Neural cell (in vitro differentiated cells): Measurements from ENCODE around the gene KIF1B. TPM values are rescaled to one million over a fixed set of nuclear protein-coding genes. Genes with fewer than 3 reads are reported as not detected.

Source experiments
- H2AFZ ChIP-seq: fragments of 200-600, 300-800 bp; sonication (generic), shearing (Covaris generic); 2 replicates; pipeline ENCODE4 v1.6.0; 2014; ENCODE audit warnings: low read depth, mild to moderate bottlenecking, antibody characterized with exemption, low read length, moderate library complexity
- H3F3A ChIP-seq: fragments of 200-600 bp; shearing (Covaris generic); 2 replicates; pipeline ENCODE4 v1.6.1; 2016; ENCODE audit warnings: mild to moderate bottlenecking, moderate library complexity, mixed read lengths, antibody characterized with exemption, low read length; ENCODE audit not compliant: insufficient read depth, poor library complexity, severe bottlenecking
- H3K27ac ChIP-seq: fragments of 200-600, 300-800 bp; sonication (generic), shearing (Covaris generic); 2 replicates; pipeline ENCODE4 v1.5.1; 2014; ENCODE audit warnings: mild to moderate bottlenecking, low read length, moderate library complexity
- H3K27me3 ChIP-seq: fragments of 300-800, 200-600 bp; sonication (generic), shearing (Covaris generic); 2 replicates; pipeline ENCODE4 v1.6.0; 2014; ENCODE audit warnings: mild to moderate bottlenecking, low read depth, low read length, moderate library complexity; ENCODE audit not compliant: insufficient read depth
- H3K36me3 ChIP-seq: fragments of 300-800, 200-600 bp; sonication (generic), shearing (Covaris generic); 2 replicates; pipeline ENCODE4 v1.5.1; 2014; ENCODE audit warnings: mild to moderate bottlenecking, antibody characterized with exemption, low read length, moderate library complexity; ENCODE audit not compliant: insufficient read depth
- H3K4me2 ChIP-seq: fragments of 300-800, 200-600 bp; sonication (generic), shearing (Covaris generic); 2 replicates; pipeline ENCODE4 v1.6.0; 2014; ENCODE audit warnings: mild to moderate bottlenecking, low read length
- H3K4me3 ChIP-seq: fragments of 300-800, 200-600 bp; sonication (generic), shearing (Covaris generic); 2 replicates; pipeline ENCODE4 v1.5.1; 2014; ENCODE audit warnings: mild to moderate bottlenecking, low read length, moderate library complexity
- H3K79me2 ChIP-seq: fragments of 200-600 bp; shearing (Covaris generic); replicated peaks from 2 replicates; pipeline ENCODE4 v1.6.0; 2014; ENCODE audit warnings: mild to moderate bottlenecking, low read length, moderate library complexity; ENCODE audit not compliant: insufficient read depth
- H3K9ac ChIP-seq: fragments of 300-800, 200-600 bp; sonication (generic), shearing (Covaris generic); 2 replicates; pipeline ENCODE4 v1.6.1; 2016; ENCODE audit warnings: mild to moderate bottlenecking, low read length, mixed read lengths
- H3K9me2 ChIP-seq: fragments of 200-600 bp; shearing (Covaris generic); 2 replicates; pipeline ENCODE4 v1.6.1; 2016; ENCODE audit warnings: mild to moderate bottlenecking, low read length, mixed read lengths; ENCODE audit not compliant: insufficient read depth
- H3K9me3 ChIP-seq: fragments of 200-600, 300-800 bp; sonication (generic), shearing (Covaris generic); 2 replicates; pipeline ENCODE4 v1.6.1; 2016; ENCODE audit warnings: mild to moderate bottlenecking, mixed run types, low read length, moderate library complexity, mixed read lengths
- H4K20me1 ChIP-seq: fragments of 200-600 bp; shearing (Covaris generic); 2 replicates; pipeline ENCODE4 v1.6.1; 2016; ENCODE audit warnings: mild to moderate bottlenecking, mixed run types; ENCODE audit not compliant: insufficient read depth
- CTCF ChIP-seq: fragments of 450-650 bp; IDR thresholded peaks from 2 replicates; pipeline ENCODE4 v1.5.1; 2014; ENCODE audit warnings: antibody characterized with exemption, mild to moderate bottlenecking, moderate library complexity; ENCODE audit not compliant: poor library complexity, severe bottlenecking
- EP300 ChIP-seq: fragments of 450-650 bp; conservative IDR thresholded peaks from 2 replicates; pipeline ENCODE4 v1.6.1; 2014; ENCODE audit warnings: antibody characterized with exemption, mild to moderate bottlenecking, moderate library complexity; ENCODE audit not compliant: poor library complexity, severe bottlenecking
- EZH2 ChIP-seq: fragments of 200-600, 300-800 bp; shearing (Covaris generic), sonication (generic); IDR thresholded peaks from 2 replicates; pipeline ENCODE4 v1.6.1; 2014; ENCODE audit warnings: antibody characterized with exemption, low read length, borderline replicate concordance, mild to moderate bottlenecking; ENCODE audit not compliant: insufficient read depth, poor library complexity, severe bottlenecking
- MXI1 ChIP-seq: fragments of 450-650 bp; conservative IDR thresholded peaks from 2 replicates; pipeline ENCODE4 v1.6.1; 2014; ENCODE audit warnings: antibody characterized with exemption, mild to moderate bottlenecking; ENCODE audit not compliant: poor library complexity, severe bottlenecking
- POLR2AphosphoS5 ChIP-seq: IDR thresholded peaks from 2 replicates; pipeline ENCODE4 v1.6.1; 2012
- RAD21 ChIP-seq: fragments of 450-650 bp; conservative IDR thresholded peaks from 2 replicates; pipeline ENCODE4 v1.6.1; 2014; ENCODE audit warnings: antibody characterized with exemption, mild to moderate bottlenecking, moderate library complexity
- REST ChIP-seq: IDR thresholded peaks from 2 replicates; pipeline ENCODE4 v1.6.1; 2012; ENCODE audit warnings: borderline replicate concordance
- SMC3 ChIP-seq: fragments of 450-650 bp; conservative IDR thresholded peaks from 2 replicates; pipeline ENCODE4 v1.6.1; 2014; ENCODE audit warnings: antibody characterized with exemption, mild to moderate bottlenecking, moderate library complexity; ENCODE audit not compliant: poor library complexity
- TAF1 ChIP-seq: IDR thresholded peaks from 2 replicates; pipeline ENCODE4 v1.6.1; 2012; ENCODE audit warnings: low read depth
- polyA plus RNA-seq: library from polyadenylated mRNA; depleted of rRNA; stranded (reverse); fragments of >200 nt; gene quantifications from 2 replicates; pipeline ENCODE4 v1.2.3, GENCODE V29; 2014

KIF1B gene
- polyA plus RNA-seq, 1 donor from 2014 or later = 76.4 TPM

GRCh38 chr1:10187026-10187334, 23.4 kb upstream of the KIF1B start:
- H3K79me2 ChIP-seq = no peaks in the 10 kb centered on the region
- H3K27ac ChIP-seq = no peak overlapping the region
- no peaks in the 10 kb centered on the region for H3K27me3 ChIP-seq
- H3K9ac ChIP-seq = no peak overlapping the region
- H3K9me2 ChIP-seq = no peaks in the 10 kb centered on the region
- H3K4me2 ChIP-seq = no peak overlapping the region
- H3K4me3 ChIP-seq = no peak overlapping the region
- H3K9me3 ChIP-seq = no peaks in the 10 kb centered on the region
- H3K36me3 ChIP-seq = no peaks in the 10 kb centered on the region
- no peak overlapping the region for H2AFZ ChIP-seq
- TF ChIP-seq SMC3 (no peak), MXI1 (no peak), POLR2AphosphoS5 (no peak), RAD21 (no peak)
- no peaks in the 10 kb centered on the region for H4K20me1 ChIP-seq
- H3F3A ChIP-seq = no peaks in the 10 kb centered on the region

GRCh38 chr1:10188133-10188650, 22.2 kb upstream of the KIF1B start:
- no peaks in the 10 kb centered on the region for H3K9me2 ChIP-seq
- H3K4me3 ChIP-seq = no peak overlapping the region
- H3F3A ChIP-seq = no peaks in the 10 kb centered on the region
- H3K36me3 ChIP-seq = no peaks in the 10 kb centered on the region
- TF ChIP-seq EP300 (no peak), TAF1 (no peak), SMC3 (no peak), REST (no peak)
- H3K79me2 ChIP-seq = no peaks in the 10 kb centered on the region
- H2AFZ ChIP-seq = no peak overlapping the region
- no peak overlapping the region for H3K27ac ChIP-seq
- no peaks in the 10 kb centered on the region for H3K9me3 ChIP-seq
- H4K20me1 ChIP-seq = no peaks in the 10 kb centered on the region
- no peak overlapping the region for H3K4me2 ChIP-seq
- no peaks in the 10 kb centered on the region for H3K27me3 ChIP-seq
- H3K9ac ChIP-seq = no peak overlapping the region

- Histone ChIP-seq H3K79me2 (no peaks in the 10 kb centered on the region), H3K9me3 (no peaks in the 10 kb centered on the region), H2AFZ (no peak overlapping the region), H3K27me3 (no peaks in the 10 kb centered on the region), H3F3A (no peaks in the 10 kb centered on the region), H3K27ac (no peak overlapping the region), H3K9ac (no peak overlapping the region), H4K20me1 (no peaks in the 10 kb centered on the region), H3K36me3 (no peaks in the 10 kb centered on the region), H3K4me2 (no peak overlapping the region), H3K4me3 (no peak overlapping the region), H3K9me2 (no peaks in the 10 kb centered on the region)
- TF ChIP-seq SMC3 = no peak
- TF ChIP-seq EZH2 = no peak
- no peak for TF ChIP-seq POLR2AphosphoS5
- TF ChIP-seq MXI1 = no peak
- TF ChIP-seq EP300 = no peak
- TF ChIP-seq REST = no peak
- TF ChIP-seq TAF1 = no peak
- TF ChIP-seq RAD21 = no peak
- no peak for TF ChIP-seq CTCF
Observed at GRCh38 chr1:10189659-10190058, 20.7 kb upstream of the KIF1B start.
